ENCODE data around the gene DAPK3.
"Not testable (repeated sequence)": the region's sequence is repeated elsewhere in the genome, so short reads cannot be mapped to it uniquely, and the experiment has no call there.

Gene DAPK3

DNA sequence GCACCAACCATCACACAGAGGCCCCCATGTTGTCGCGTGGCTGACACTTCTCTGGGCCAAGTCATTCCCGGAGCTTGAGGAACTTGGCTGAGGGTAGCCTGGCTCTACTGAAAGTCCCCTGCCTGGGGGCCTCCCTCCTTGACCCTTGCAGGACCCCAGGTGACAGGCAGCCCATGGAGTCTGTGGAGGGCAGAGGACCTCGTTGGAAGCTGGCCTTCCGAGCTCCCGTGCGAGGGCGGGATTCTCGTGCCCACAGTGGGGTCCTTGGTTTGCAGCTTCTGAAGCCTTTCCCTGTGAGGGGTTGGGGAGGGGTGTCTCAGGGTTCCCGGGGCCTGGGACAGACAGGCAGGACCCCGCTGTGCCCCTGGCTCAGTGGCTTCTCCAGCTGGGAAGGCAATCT, 21.6 kb downstream of the DAPK3 start:
- DNase-seq (ENCODE audit: low read depth): no peak
- TF ChIP-seq, protein P1, sequence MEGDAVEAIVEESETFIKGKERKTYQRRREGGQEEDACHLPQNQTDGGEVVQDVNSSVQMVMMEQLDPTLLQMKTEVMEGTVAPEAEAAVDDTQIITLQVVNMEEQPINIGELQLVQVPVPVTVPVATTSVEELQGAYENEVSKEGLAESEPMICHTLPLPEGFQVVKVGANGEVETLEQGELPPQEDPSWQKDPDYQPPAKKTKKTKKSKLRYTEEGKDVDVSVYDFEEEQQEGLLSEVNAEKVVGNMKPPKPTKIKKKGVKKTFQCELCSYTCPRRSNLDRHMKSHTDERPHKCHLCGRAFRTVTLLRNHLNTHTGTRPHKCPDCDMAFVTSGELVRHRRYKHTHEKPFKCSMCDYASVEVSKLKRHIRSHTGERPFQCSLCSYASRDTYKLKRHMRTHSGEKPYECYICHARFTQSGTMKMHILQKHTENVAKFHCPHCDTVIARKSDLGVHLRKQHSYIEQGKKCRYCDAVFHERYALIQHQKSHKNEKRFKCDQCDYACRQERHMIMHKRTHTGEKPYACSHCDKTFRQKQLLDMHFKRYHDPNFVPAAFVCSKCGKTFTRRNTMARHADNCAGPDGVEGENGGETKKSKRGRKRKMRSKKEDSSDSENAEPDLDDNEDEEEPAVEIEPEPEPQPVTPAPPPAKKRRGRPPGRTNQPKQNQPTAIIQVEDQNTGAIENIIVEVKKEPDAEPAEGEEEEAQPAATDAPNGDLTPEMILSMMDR (IDR thresholded peaks at IDR 0.05; ENCODE audit: control insufficient read depth, insufficient read depth, low read depth, low read length, missing control alignments): no peak
- H3K4me3 ChIP-seq (ENCODE audit: control insufficient read depth, low read depth, low read length): no peak overlapping the region

DNA sequence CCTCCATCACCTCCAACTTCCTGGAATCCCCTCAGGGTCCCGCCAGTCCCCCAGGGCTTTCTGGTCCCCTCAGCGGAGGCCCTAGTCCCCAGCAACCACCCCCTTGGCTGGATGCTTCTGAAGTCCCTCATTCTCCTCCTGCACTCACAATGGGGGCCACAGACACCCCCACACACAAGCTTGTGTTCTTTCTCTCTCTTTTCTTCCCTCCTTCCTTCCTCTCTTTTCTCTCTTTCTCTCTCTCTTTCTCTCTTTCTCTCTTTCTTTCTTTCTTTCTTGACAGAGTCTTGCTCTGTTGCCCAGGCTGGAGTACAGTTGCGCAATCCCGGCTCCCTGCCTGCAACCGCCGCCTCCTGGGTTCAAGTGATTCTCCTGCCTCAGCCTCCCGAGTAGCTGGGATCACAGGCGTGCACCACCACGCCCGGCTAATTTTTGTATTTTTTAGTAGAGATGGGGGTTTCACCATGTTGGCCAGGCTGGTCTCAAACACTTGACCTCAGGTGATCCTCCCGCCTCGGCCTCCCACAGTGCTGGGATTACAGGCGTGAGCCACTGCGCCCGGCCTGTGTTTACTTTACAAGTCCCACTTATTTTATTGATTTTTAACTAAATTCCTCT, 23.5 kb downstream of the DAPK3 start:
- not testable (repeated sequence) for H3K4me3 ChIP-seq (ENCODE audit: control insufficient read depth, low read depth, low read length); DNase-seq (ENCODE audit: low read depth)

DNA sequence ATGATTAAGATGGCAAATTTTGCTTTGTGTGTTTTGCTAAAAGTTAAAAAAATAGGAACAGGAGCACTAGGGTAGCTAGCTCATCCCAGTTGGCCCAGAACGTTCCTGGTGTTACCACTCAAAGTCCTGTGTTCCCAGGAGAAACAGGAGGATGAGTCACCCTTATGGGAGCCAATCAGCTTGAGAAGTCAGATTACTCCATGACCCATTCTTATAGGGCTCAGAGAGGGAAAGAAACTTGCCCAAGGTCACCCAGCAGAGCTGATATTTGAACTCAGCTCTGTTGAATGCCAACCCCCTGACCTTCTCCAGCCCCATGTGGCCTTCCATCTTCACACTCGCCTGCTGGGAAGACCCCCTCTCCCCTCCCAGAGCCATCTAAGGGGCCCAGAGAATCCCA, 25.1 kb downstream of the DAPK3 start:
- TF ChIP-seq, protein P1 (IDR thresholded peaks at IDR 0.05; ENCODE audit: control insufficient read depth, insufficient read depth, low read depth, low read length, missing control alignments): no peak
- DNase-seq (ENCODE audit: low read depth): no peak
- no peak overlapping the region for H3K4me3 ChIP-seq (ENCODE audit: control insufficient read depth, low read depth, low read length)

DNA sequence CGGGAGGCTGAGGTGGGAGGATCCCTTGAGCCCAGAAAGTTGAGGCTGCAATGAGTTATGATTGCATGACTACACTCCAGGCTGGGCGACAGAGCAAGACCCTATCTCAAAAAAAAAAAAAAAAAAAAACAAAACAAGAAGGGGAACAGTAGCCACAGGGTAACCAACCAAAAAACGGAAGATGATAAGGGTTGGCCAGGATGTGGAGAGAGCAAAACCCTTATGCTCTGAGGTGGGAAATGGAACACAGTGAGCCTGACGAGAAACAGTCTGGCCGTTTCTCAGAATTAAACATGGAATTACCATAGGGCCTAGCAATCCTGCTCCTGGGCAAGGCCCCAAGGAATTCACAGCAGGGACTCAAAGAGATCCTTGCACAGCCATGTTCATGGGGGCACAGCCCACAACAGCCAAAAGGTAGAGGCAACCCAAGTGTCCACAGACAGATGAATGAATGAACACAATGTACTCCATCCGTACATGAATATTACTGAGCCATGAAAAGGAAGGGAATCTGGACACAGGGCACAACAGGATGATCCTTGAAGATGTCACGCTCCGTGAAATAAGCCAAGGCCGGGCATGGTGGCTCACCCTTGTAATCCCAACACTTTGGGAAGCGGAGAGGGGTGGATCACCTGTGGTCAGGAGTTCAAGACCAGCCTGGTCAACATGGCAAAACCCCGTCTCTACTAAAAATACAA, 26.7 kb downstream of the DAPK3 start:
- DNase-seq (ENCODE audit: low read depth): no peak
- TF ChIP-seq, protein P1 (IDR thresholded peaks at IDR 0.05; ENCODE audit: control insufficient read depth, insufficient read depth, low read depth, low read length, missing control alignments): no peak
- H3K4me3 ChIP-seq (ENCODE audit: control insufficient read depth, low read depth, low read length): no peak overlapping the region

DNA sequence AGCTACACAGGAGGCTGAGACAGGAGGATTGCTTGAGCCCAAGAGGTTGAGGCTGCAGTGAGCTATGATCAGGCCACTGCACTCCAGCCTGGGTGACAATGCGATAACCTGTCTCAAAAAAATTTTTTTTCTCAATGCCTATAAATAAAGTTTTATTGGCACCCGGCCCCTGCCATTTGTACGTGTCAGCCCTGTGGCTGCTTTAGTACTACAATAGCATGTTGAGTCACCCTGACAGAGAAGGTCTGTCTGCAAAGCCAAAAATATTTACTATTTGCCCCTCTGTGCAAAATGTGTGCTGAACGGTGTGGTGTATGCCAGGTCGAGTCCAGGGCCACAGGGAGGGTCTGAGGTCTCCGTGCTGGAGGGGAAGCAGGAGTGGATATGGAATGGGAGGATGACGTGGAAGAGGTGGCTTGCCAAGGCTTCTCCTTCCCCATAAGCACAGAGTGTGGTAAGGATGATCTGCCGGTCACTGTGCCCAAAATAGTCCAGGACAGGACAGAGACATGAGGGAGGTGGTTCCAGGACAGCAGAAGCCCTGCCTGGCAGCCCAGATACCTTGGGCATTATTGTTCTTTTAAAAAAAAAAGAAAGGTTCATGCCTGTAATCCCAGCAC, 28.0 kb downstream of the DAPK3 start:
- no peak for DNase-seq (ENCODE audit: low read depth)
- TF ChIP-seq, protein P1 (IDR thresholded peaks at IDR 0.05; ENCODE audit: control insufficient read depth, insufficient read depth, low read depth, low read length, missing control alignments): no peak
- no peak overlapping the region for H3K4me3 ChIP-seq (ENCODE audit: control insufficient read depth, low read depth, low read length)

DNA sequence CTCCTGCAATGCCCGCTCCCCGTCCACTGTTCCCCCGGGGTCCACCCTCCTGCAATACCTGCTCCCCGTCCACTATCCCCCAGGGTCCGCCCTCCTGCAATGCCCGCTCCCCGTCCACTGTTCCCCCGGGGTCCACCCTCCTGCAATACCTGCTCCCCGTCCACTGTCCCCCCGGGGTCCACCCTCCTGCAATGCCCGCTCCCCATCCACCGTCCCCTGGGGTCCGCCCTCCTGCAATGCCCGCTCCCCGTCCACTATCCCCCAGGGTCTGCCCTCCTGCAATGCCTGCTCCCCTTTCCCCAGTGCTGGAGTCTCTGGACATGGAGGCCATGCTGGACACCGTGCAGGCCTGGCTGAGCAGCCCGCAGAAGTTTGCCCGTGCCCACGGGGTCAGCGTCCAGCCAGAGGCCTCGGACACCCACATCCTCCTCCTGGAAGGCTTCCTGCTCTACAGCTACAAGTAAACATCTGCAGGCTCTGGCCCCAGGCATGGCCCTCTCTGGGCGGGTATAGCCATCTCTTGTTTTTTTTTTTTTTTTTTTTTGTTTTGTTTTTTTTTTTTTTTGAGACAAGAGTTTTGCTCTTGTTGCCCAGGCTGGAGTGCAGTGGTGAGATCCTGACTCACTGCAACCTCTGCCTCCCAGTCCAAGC, 32.5 kb downstream of the DAPK3 start:
- not testable (repeated sequence) for DNase-seq (ENCODE audit: low read depth); H3K4me3 ChIP-seq (ENCODE audit: control insufficient read depth, low read depth, low read length)

DNA sequence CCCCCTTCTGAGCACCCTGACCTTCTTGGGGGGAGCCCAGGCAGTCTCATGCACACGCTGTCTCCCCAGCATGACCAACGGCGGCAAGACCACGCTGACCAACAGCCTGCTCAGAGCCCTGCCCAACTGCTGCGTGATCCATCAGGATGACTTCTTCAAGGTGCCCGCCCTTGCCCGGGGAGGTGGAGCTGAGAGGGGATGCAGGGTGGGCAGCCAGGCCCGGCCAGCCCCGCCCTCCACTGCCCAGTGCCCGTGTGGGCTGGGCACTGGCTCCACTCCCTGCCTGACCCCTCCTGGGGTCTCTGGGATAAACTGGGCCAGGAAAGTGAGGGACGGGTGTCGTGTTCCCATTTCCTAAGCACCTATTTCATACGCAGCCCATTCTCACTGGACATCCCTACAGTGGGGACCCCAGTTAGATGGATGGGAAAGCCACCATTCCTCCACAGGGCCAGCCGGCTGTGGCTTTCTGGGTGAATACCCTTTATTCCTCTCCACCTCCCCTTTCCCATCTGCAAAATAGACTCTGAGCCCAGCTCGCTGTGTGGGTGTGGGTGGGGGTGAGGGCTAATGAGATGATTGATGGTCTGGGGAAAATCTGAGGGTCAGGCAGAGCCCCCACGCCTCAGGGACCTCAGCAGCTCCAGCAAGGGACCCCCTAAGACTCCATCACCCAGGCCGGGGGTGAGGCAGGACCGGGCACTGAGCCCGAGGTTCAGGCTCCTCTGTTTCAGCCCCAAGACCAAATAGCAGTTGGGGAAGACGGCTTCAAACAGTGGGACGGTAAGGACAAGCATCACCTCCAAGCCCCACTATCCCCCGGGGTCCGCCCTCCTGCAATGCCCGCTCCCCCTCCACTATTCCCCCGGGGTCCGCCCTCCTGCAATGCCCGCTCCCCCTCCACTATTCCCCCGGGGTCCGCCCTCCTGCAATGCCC, 34.1 kb downstream of the DAPK3 start:
- TF ChIP-seq, protein P1 (IDR thresholded peaks at IDR 0.05; ENCODE audit: control insufficient read depth, insufficient read depth, low read depth, low read length, missing control alignments): no peak

More for the DNA sequence above, 34.1 kb downstream of the DAPK3 start:
- no peak overlapping the region for H3K4me3 ChIP-seq (ENCODE audit: control insufficient read depth, low read depth, low read length)
- no peak for DNase-seq (ENCODE audit: low read depth)

Data from AG09309 (cell line).